Measurements from ENCODE around the gene MARS1. TPM values are rescaled to one million over a fixed set of nuclear protein-coding genes. Genes with fewer than 3 reads are reported as not detected.
"Not testable (repeated sequence)": the region's sequence is repeated elsewhere in the genome, so short reads cannot be mapped to it uniquely, and the experiment has no call there.

MARS1 gene
- total and polyA plus RNA-seq, 8 donors, result 92.5 to 168 (median 110) TPM

DNA sequence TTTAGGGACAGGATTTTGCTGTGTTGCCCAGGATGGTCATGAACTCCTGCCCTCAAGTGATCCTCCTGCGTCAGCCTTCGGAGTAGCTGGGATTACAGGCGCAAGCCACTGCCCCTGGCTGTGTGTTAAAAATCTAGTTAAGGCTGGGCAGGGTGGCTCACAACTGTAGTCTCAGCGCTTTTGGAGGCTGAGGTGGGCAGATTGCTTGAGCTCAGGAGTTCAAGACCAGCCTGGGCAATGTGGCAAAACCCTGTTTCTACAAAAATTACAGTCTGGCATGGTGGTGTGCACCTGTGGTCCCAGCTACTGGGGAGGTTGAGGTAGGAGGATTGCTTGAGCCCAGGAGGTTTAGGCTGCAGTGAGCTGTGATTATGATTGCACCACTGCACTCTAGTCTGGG, 23.3 kb downstream of the MARS1 start:
- no peak for TF ChIP-seq CTCF (IDR thresholded peaks at IDR 0.05)
- no peak overlapping the region for H3K4me3 ChIP-seq
- H3K9me3 ChIP-seq, result no peaks in the 10 kb centered on the region
- no peaks in the 10 kb centered on the region for H3K27me3 ChIP-seq
- no peak overlapping the region for H3K27ac ChIP-seq
- intact Hi-C loops (cut with DNase I), result no loop called here
- peaks cover 0 to 82% of the 10 kb centered on the region in 2 donors for H3K36me3 ChIP-seq
- peaks cover 0 to 5% of the 10 kb centered on the region in 2 donors for H3K4me1 ChIP-seq
- no peak for DNase-seq
- no peak for ATAC-seq

DNA sequence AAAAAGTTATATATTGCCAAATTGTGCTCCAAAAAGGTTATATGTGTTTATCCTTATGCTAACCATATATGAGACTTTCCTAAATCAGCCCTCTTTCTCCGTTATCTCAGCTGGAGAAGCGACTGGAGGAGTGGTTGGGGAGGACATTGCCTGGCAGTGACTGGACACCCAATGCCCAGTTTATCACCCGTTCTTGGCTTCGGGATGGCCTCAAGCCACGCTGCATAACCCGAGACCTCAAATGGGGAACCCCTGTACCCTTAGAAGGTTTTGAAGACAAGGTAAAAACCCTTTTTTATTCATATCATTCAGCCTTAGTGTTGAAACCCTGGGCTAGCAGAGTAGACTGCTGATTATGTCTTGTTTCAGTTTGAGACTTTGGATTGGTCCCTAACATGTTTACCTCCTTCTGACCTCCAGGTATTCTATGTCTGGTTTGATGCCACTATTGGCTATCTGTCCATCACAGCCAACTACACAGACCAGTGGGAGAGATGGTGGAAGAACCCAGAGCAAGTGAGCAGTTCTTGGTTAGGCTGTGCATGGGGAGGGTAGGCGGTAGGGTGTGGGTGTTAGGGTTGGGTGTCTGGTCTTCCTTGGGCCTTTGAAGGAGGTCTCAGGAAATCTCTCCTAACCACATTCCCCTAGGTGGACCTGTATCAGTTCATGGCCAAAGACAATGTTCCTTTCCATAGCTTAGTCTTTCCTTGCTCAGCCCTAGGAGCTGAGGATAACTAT, 23.9 kb downstream of the MARS1 start:
- no peak for ATAC-seq
- H3K36me3 ChIP-seq, result peaks cover 0 to 82% of the 10 kb centered on the region in 2 donors

GRCh38 chr12:57512665-57513064, 24.8 kb downstream of the MARS1 start:
- Histone ChIP-seq H3K4me1 (peaks cover 2 to 17% of the 10 kb centered on the region in 2 donors), H3K27me3 (no peaks in the 10 kb centered on the region), H3K4me3 (no peak overlapping the region), H3K9me3 (no peaks in the 10 kb centered on the region), H3K27ac (no peak overlapping the region), H3K36me3 (peaks cover 0 to 91% of the 10 kb centered on the region in 2 donors)
- intact Hi-C loops (cut with DNase I), result no loop called here
- TF ChIP-seq CTCF (IDR thresholded peaks at IDR 0.05), result no peak
- no peak for ATAC-seq
- DNase-seq, result no peak

More for the DNA sequence above, 23.9 kb downstream of the MARS1 start:
- no peak overlapping the region for H3K27ac ChIP-seq
- H3K9me3 ChIP-seq, result no peaks in the 10 kb centered on the region
- DNase-seq, result no peak
- peaks cover 0 to 8% of the 10 kb centered on the region in 2 donors for H3K4me1 ChIP-seq
- H3K4me3 ChIP-seq, result no peak overlapping the region
- TF ChIP-seq CTCF (IDR thresholded peaks at IDR 0.05), result no peak
- H3K27me3 ChIP-seq, result no peaks in the 10 kb centered on the region
- intact Hi-C loops (cut with DNase I), result no loop called here

GRCh38 chr12:57513266-57513665, 25.4 kb downstream of the MARS1 start:
- intact Hi-C loops (cut with DNase I), result no loop called here
- TF ChIP-seq CTCF (IDR thresholded peaks at IDR 0.05), result no peak
- Histone ChIP-seq H3K36me3 (peaks cover 0 to 97% of the 10 kb centered on the region in 2 donors), H3K27ac (no peak overlapping the region), H3K4me1 (peaks cover 8 to 24% of the 10 kb centered on the region in 2 donors), H3K4me3 (no peak overlapping the region), H3K9me3 (no peaks in the 10 kb centered on the region), H3K27me3 (no peaks in the 10 kb centered on the region)
- no peak for DNase-seq
- no peak for ATAC-seq

DNA sequence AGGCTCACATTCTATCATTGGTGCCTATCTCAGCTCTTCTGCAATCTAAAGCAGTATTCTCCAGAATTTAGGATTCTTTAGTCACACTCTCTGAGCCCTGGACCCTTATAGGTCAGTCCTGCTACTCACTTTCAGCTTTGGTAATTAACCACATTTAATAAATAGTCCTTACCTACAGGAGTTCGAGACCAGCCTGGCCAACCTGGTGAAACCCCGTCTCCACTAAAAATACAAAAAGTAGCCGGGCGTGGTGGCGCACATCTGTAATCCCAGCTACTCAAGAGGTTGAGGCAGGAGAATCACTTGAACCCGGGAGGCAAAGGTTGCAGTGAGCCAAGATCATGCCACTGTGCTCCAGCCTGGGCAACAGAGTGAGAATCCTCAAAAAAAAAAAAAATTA, 25.8 kb downstream of the MARS1 start:
- DNase-seq; H3K27me3 ChIP-seq; H3K9me3 ChIP-seq; H3K4me3 ChIP-seq; H3K27ac ChIP-seq; intact Hi-C loops (cut with DNase I); ATAC-seq: not testable (repeated sequence)
- Histone ChIP-seq H3K36me3 (peaks cover 0 to 100% of the 10 kb centered on the region in 2 donors), H3K4me1 (peaks cover 12 to 28% of the 10 kb centered on the region in 2 donors)

- H3K9me3 ChIP-seq; H3K27me3 ChIP-seq; DNase-seq; H3K27ac ChIP-seq; intact Hi-C loops (cut with DNase I); H3K4me3 ChIP-seq; ATAC-seq: not testable (repeated sequence)
- Histone ChIP-seq H3K36me3 (peaks cover 0 to 95% of the 10 kb centered on the region in 2 donors), H3K4me1 (peaks cover 17 to 33% of the 10 kb centered on the region in 2 donors)
These were observed 26.4 kb downstream of the MARS1 start for GRCh38 chr12:57514246-57514645.

Measured in left lung (tissue), 10 donors.